ENCODE results near the gene RANBP10. TPM values are rescaled to one million over a fixed set of nuclear protein-coding genes. Genes with fewer than 3 reads are reported as not detected.

The RANBP10 gene
- total RNA-seq, 1 experiment from 2014 or later = 15.6 TPM

- peaks cover 11% of the 10 kb centered on the region; the same call in 1 of the 2 replicates for H3K79me2 ChIP-seq (ENCODE audit: insufficient read depth, low read length)
- H3K4ac ChIP-seq (ENCODE audit: low read depth, low read length) = no peak overlapping the region
- peaks cover 14% of the 10 kb centered on the region for H3K23me2 ChIP-seq (ENCODE audit: insufficient read length, low read depth, low read length, poor library complexity, severe bottlenecking)
- H4K5ac ChIP-seq (ENCODE audit: insufficient read length, low read depth, low read length) = peak overlapping the region; percentile 92
- H3K27me3 ChIP-seq (ENCODE audit: insufficient read depth, low read length) = no peaks in the 10 kb centered on the region
- no peak overlapping the region for H2BK20ac ChIP-seq (ENCODE audit: low read depth, low read length, poor library complexity, severe bottlenecking)
- H3K79me1 ChIP-seq (ENCODE audit: insufficient read depth, low read depth, low read length, poor library complexity, severe bottlenecking) = no peaks in the 10 kb centered on the region
- no peak overlapping the region for H2AFZ ChIP-seq (ENCODE audit: low read length)
- H4K8ac ChIP-seq (replicated peaks; ENCODE audit: insufficient read length, low read depth, low read length) = no peak overlapping the region
- no peak overlapping the region for H3K56ac ChIP-seq (ENCODE audit: insufficient read length, low read depth, low read length)
- no peaks in the 10 kb centered on the region for H4K20me1 ChIP-seq (ENCODE audit: control insufficient read depth, insufficient read depth, insufficient read length)
- no peak overlapping the region for H2BK15ac ChIP-seq (ENCODE audit: low read depth, low read length)
- H3K4me1 Mint-ChIP-seq = peaks cover 20 to 22% of the 10 kb centered on the region in 2 experiments
- TF ChIP-seq, protein P1, sequence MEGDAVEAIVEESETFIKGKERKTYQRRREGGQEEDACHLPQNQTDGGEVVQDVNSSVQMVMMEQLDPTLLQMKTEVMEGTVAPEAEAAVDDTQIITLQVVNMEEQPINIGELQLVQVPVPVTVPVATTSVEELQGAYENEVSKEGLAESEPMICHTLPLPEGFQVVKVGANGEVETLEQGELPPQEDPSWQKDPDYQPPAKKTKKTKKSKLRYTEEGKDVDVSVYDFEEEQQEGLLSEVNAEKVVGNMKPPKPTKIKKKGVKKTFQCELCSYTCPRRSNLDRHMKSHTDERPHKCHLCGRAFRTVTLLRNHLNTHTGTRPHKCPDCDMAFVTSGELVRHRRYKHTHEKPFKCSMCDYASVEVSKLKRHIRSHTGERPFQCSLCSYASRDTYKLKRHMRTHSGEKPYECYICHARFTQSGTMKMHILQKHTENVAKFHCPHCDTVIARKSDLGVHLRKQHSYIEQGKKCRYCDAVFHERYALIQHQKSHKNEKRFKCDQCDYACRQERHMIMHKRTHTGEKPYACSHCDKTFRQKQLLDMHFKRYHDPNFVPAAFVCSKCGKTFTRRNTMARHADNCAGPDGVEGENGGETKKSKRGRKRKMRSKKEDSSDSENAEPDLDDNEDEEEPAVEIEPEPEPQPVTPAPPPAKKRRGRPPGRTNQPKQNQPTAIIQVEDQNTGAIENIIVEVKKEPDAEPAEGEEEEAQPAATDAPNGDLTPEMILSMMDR (conservative IDR thresholded peaks at IDR 0.05) = no peak
- peaks cover 0 to 9% (median 1%) of the 10 kb centered on the region in 3 experiments; a peak in 1 of 7 replicates for H3K36me3 Mint-ChIP-seq (ENCODE audit: insufficient read depth in 1 of 3, low read depth in 3 of 3)
- H3K9me3 Mint-ChIP-seq = no peaks in the 10 kb centered on the region
- H2AK5ac ChIP-seq (ENCODE audit: insufficient read length, low read length) = no peak overlapping the region
- H3K4me3 Mint-ChIP-seq = peak overlapping the region; percentile 95 to 99
- H2BK5ac ChIP-seq (ENCODE audit: insufficient read length, low read length) = no peak overlapping the region
- H3K4me1 ChIP-seq (ENCODE audit: insufficient read depth, low read length) = peaks cover 2% of the 10 kb centered on the region; the same call in 1 of the 2 replicates
- peak overlapping the region; percentile 58 for H3K14ac ChIP-seq (ENCODE audit: insufficient read depth, low read length)
- no peak overlapping the region for H3K23ac ChIP-seq (ENCODE audit: insufficient read length, low read depth, low read length)
- no peak overlapping the region for H2BK120ac ChIP-seq (ENCODE audit: low read depth, low read length, poor library complexity, severe bottlenecking)
- peak overlapping the region; percentile 62 for H3K18ac ChIP-seq (ENCODE audit: insufficient read length, low read depth, low read length)
- no peak overlapping the region for H4K91ac ChIP-seq (ENCODE audit: insufficient read length, low read depth, low read length)
- no peak overlapping the region for H2BK12ac ChIP-seq (ENCODE audit: insufficient read length, low read depth, low read length)
- H3K27ac ChIP-seq (ENCODE audit: insufficient read length, low read depth, low read length) = no peak overlapping the region
- H3K27ac Mint-ChIP-seq = peak overlapping the region in 2 of 3 experiments; percentile 95 to 97; a peak in 4 of 7 replicates
- peak overlapping the region; percentile 99 for H3K4me2 ChIP-seq (ENCODE audit: insufficient read depth, insufficient read length, low read length)
- no peaks in the 10 kb centered on the region for H3K9me3 ChIP-seq (ENCODE audit: control insufficient read depth, low read depth, low read length)
- H3K27me3 Mint-ChIP-seq (ENCODE audit: low read depth) = peaks cover 3% of the 10 kb centered on the region
- H3T11ph ChIP-seq (ENCODE audit: low read length) = no peak overlapping the region
- WGBS (ENCODE audit: extremely low coverage, insufficient read length, low lambda C conversion rate) = no CpG with 5 or more reads among the region's 14 CpGs
- no peak for DNase-seq
- H3K9ac ChIP-seq (ENCODE audit: extremely low read depth, insufficient read length, low read length) = peak overlapping the region; percentile 93
These were observed 87.7 kb downstream of the RANBP10 start for GRCh38 chr16:67718668-67719047.
